Fibroblast of skin of left quadriceps (primary cell): ENCODE data around the gene MEIS1.

ENCODE experiments used
- DNase-seq, 2 experiments: peaks; one replicate each; pipeline ENCODE4 v3.0.0-alpha.2; 2013; ENCODE audit warnings: low read depth in 2 of 2

The MEIS1 gene

GRCh38 chr2:66535574-66536289 is 100.8 kb downstream of the MEIS1 start:
- no peak for DNase-seq

- DNase-seq, result no peak
Measured at GRCh38 chr2:66536290-66536673, 101.4 kb downstream of the MEIS1 start.

- peak in 1 of 2 experiments; percentile 14 for DNase-seq
Measured at GRCh38 chr2:66536997-66537396, 102.1 kb downstream of the MEIS1 start.

GRCh38 chr2:66538291-66538690 is 103.4 kb downstream of the MEIS1 start:
- no peak for DNase-seq

GRCh38 chr2:66539452-66539851 is 104.5 kb downstream of the MEIS1 start:
- peak; percentile 30 to 42 for DNase-seq

- no peak for DNase-seq
Measured at GRCh38 chr2:66541646-66542045, 106.7 kb downstream of the MEIS1 start.

- DNase-seq, result no peak
Measured at GRCh38 chr2:66543257-66543767, 108.4 kb downstream of the MEIS1 start.

- DNase-seq, result no peak
Measured at GRCh38 chr2:66544258-66544657, 109.3 kb downstream of the MEIS1 start.

- DNase-seq, result no peak
Measured at GRCh38 chr2:66545258-66545657, 110.3 kb downstream of the MEIS1 start.

GRCh38 chr2:66547118-66547517 is 112.2 kb downstream of the MEIS1 start:
- no peak for DNase-seq

GRCh38 chr2:66547887-66548286 is 113.0 kb downstream of the MEIS1 start:
- no peak for DNase-seq

- no peak for DNase-seq
Measured at GRCh38 chr2:66548422-66548821, 113.5 kb downstream of the MEIS1 start.

GRCh38 chr2:66550826-66551225 is 115.9 kb downstream of the MEIS1 start:
- no peak for DNase-seq

- DNase-seq, result no peak
Measured at GRCh38 chr2:66553370-66553769, 118.4 kb downstream of the MEIS1 start.

- no peak for DNase-seq
Measured at GRCh38 chr2:66555091-66555490, 120.2 kb downstream of the MEIS1 start.

- DNase-seq, result no peak
Measured at GRCh38 chr2:66555501-66556324, 120.8 kb downstream of the MEIS1 start.

GRCh38 chr2:66559672-66560071 is 124.7 kb downstream of the MEIS1 start:
- no peak for DNase-seq

- DNase-seq, result no peak
Measured at GRCh38 chr2:66560683-66561082, 125.8 kb downstream of the MEIS1 start.

GRCh38 chr2:66561645-66562303 is 126.8 kb downstream of the MEIS1 start:
- no peak for DNase-seq

- no peak for DNase-seq
Measured at GRCh38 chr2:66562304-66562685, 127.4 kb downstream of the MEIS1 start.

- DNase-seq, result no peak
Measured at GRCh38 chr2:66563473-66563872, 128.5 kb downstream of the MEIS1 start.

- DNase-seq, result no peak
Measured at GRCh38 chr2:66565291-66565690, 130.4 kb downstream of the MEIS1 start.
